Gastrocnemius medialis (tissue), 4 donors: ENCODE measurements around the gene ZMYND8. TPM values are rescaled to one million over a fixed set of nuclear protein-coding genes. Genes with fewer than 3 reads are reported as not detected.

ENCODE experiments used
- ATAC-seq, 2 donors: fragments of 150-250 bp; one replicate each; pipeline ENCODE4 v1.9.1; 2016
- DNase-seq, 2 donors: peaks; one replicate each; pipeline ENCODE4 v3.0.0-alpha.2; 2019
- H3K27ac ChIP-seq, 4 donors: fragments of 200-600 bp; sonication (generic); 1 replicate in 1 of 4; 2 replicates in 3 of 4; pipeline ENCODE4 v1.5.1; 2016 to 2018; ENCODE audit warnings: mild to moderate bottlenecking in 2 of 4, moderate library complexity in 1 of 4
- H3K27me3 ChIP-seq, 3 donors: fragments of 200-600 bp; sonication (generic) in 2 of 3; 1 replicate in 1 of 3; 2 replicates in 2 of 3; pipeline versions ENCODE4 v1.5.1 to v1.6.0; 2016 to 2019; ENCODE audit warnings: mild to moderate bottlenecking in 1 of 3, moderate library complexity in 1 of 3
- H3K36me3 ChIP-seq, 2 donors: fragments of 200-600 bp; sonication (generic) in 1 of 2; one replicate each; pipeline ENCODE4 v1.5.1; 2017 to 2018
- H3K4me1 ChIP-seq, 2 donors: fragments of 200-600 bp; sonication (generic) in 1 of 2; one replicate each; pipeline ENCODE4 v1.5.1; 2016 to 2017; ENCODE audit warnings: mild to moderate bottlenecking in 2 of 2
- H3K4me3 ChIP-seq, 4 donors: fragments of 200-600 bp; sonication (generic) in 3 of 4; 1 replicate in 1 of 4; 2 replicates in 3 of 4; pipeline ENCODE4 v1.5.1; 2016 to 2019; ENCODE audit warnings: mild to moderate bottlenecking in 2 of 4
- H3K9me3 ChIP-seq, 3 donors: fragments of 200-600 bp; sonication (generic) in 2 of 3; 1 replicate in 1 of 3; 2 replicates in 2 of 3; pipeline ENCODE4 v1.5.1; 2016 to 2019
- CTCF ChIP-seq, 5 experiments: fragments of 450-650 bp in 3 of 5; fragments of 200-600 bp in 2 of 5; sonication (generic) in 2 of 5; IDR thresholded peaks in 4 of 5; conservative IDR thresholded peaks in 1 of 5; 1 replicate in 4 of 5; 2 replicates in 1 of 5; pipeline ENCODE4 v1.5.1; 2016 to 2019; ENCODE audit warnings: antibody characterized with exemption in 5 of 5, mild to moderate bottlenecking in 3 of 5, moderate library complexity in 3 of 5
- POLR2A ChIP-seq, 2 donors: fragments of 450-650 bp; IDR thresholded peaks; one replicate each; pipeline ENCODE4 v1.6.1; 2017; ENCODE audit warnings: antibody characterized with exemption in 2 of 2, mild to moderate bottlenecking in 2 of 2, moderate library complexity in 2 of 2
- in situ Hi-C, 4 donors: fragments of 200-750 bp; cut with MboI; loops; one replicate each; pipeline versions ENCODE4 v1.15.0 to v1.8.0; 2017; ENCODE audit warnings: low sequenced_read_pairs in 4 of 4
- intact Hi-C: fragments of 100-400 bp; cut with DNase I; formaldehyde crosslinking; loops from one replicate; pipeline ENCODE4 v1.15.1; 2023; ENCODE audit warnings: low total_unique reads
- total RNA-seq, 4 donors: library from RNA; depleted of rRNA; stranded (reverse); fragments of >200 nt; gene quantifications; one replicate each; pipeline versions ENCODE4 v1.1.0 to v1.2.3, GENCODE V29; 2016

The ZMYND8 gene
- total RNA-seq, 4 donors from 2014 or later, result 15.1 to 32.2 (median 19.7) TPM

- ATAC-seq (no peak), DNase-seq (no peak)
- TF ChIP-seq CTCF (IDR thresholded peaks at IDR 0.05 in 4 of 5, conservative IDR thresholded peaks at IDR 0.05 in 1 of 5) (no peak), POLR2A (IDR thresholded peaks at IDR 0.05) (no peak)
- Histone ChIP-seq H3K27ac (peak overlapping the region; percentile 96 to 99 (median 98)), H3K9me3 (no peaks in the 10 kb centered on the region), H3K27me3 (no peaks in the 10 kb centered on the region), H3K4me3 (no peak overlapping the region), H3K36me3 (no peaks in the 10 kb centered on the region), H3K4me1 (peaks cover 45 to 51% of the 10 kb centered on the region in 2 donors)
- in situ Hi-C loops (no loop called here), intact Hi-C loops (no loop called here)
Observed at GRCh38 chr20:47320990-47321805, 35.3 kb downstream of the ZMYND8 start.

- Histone ChIP-seq H3K4me1 (peaks cover 60 to 66% of the 10 kb centered on the region in 2 donors), H3K36me3 (no peaks in the 10 kb centered on the region), H3K27me3 (no peaks in the 10 kb centered on the region), H3K27ac (peak overlapping the region; percentile 96 to 99 (median 98)), H3K4me3 (peak overlapping the region; percentile 37 to 54 (median 47)), H3K9me3 (no peaks in the 10 kb centered on the region)
- in situ Hi-C loops, result loop anchor here in 2 of 4 donors (5.0 to 10.0 kb wide), 2 partner anchors 38 to 45 kb away; partner anchors contain the start of gene ZMYND8 (in 1 of the 2)
- DNase-seq, result no peak
- no peak for ATAC-seq
- intact Hi-C loops, result loop anchor here (2.0 to 10.0 kb wide), 4 partner anchors 15 to 1962 kb away; no protein-coding TSS in a partner anchor
- TF ChIP-seq CTCF (IDR thresholded peaks at IDR 0.05 in 4 of 5, conservative IDR thresholded peaks at IDR 0.05 in 1 of 5) (no peak), POLR2A (IDR thresholded peaks at IDR 0.05) (no peak)
Observed at GRCh38 chr20:47319517-47320252, 36.8 kb downstream of the ZMYND8 start.

- ATAC-seq (peak; percentile 63 to 65), DNase-seq (peak; percentile 87 to 97)
- peaks cover 64 to 70% of the 10 kb centered on the region in 2 donors for H3K4me1 ChIP-seq
- H3K4me3 ChIP-seq, result peak overlapping the region; percentile 37 to 54 (median 47)
- H3K27me3 ChIP-seq, result no peaks in the 10 kb centered on the region
- H3K27ac ChIP-seq, result peak overlapping the region; percentile 96 to 99 (median 98)
- no peaks in the 10 kb centered on the region for H3K36me3 ChIP-seq
- H3K9me3 ChIP-seq, result no peaks in the 10 kb centered on the region
- in situ Hi-C loops, result loop anchor here in 2 of 4 donors (5.0 to 10.0 kb wide), 2 partner anchors 38 to 46 kb away; partner anchors contain the start of gene ZMYND8 (in 1 of the 2)
- TF ChIP-seq POLR2A (IDR thresholded peaks at IDR 0.05) (peak; percentile 44 to 87), CTCF (IDR thresholded peaks at IDR 0.05 in 4 of 5, conservative IDR thresholded peaks at IDR 0.05 in 1 of 5) (no peak)
- intact Hi-C loops, result loop anchor here (1.0 to 10.0 kb wide), 5 partner anchors 16 to 1962 kb away; no protein-coding TSS in a partner anchor
Observed at GRCh38 chr20:47318586-47319516, 37.6 kb downstream of the ZMYND8 start.
